HG03439 (cell line): Measurements from ENCODE around the gene C5.

Experiments used
- ATAC-seq: cut with Tn5 transposase; IDR thresholded peaks from one replicate; pipeline ENCODE4 v1.9.1; 2021; ENCODE audit warnings: mild to moderate bottlenecking, moderate library complexity; ENCODE audit not compliant: unreplicated experiment

The C5 gene

DNA sequence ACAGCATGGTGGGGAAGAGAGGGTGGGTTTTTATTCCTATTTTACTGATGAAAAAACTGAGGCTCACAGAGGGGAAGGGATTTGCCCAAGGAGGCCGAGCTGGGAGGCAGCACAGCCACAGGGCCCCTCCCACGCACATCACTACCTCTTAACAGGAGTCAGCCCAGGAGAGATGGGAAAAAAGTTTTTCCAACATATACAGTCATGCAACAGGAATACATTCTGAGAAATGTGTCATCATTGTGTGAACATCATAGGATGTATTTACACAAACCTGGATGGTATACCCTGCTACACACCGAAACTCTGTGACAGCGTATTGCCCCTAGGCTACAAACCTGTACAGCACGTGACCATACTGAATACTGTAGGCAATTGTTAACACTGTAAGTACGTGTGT is 135.1 kb downstream of the C5 start:
- ATAC-seq: no peak

DNA sequence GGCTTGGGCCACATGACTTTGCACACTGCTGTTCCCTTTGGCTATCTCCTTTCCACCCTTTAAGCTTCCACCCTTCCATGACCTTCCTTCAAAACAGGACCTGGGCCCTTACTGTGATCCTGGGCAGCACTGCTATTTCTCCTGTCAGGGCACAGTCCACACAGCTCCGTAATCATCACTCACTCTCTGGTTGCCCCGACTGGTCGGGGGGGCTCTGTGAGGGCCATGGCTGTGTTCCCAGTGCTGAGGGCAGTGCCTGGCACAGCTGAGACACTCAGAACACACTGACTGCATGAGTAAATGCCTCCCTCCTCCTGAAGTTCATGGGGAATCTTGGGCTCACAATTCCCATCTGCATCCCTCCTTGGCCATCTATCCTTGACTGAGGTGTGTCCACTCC is 135.7 kb downstream of the C5 start:
- ATAC-seq: no peak

GRCh38 chr9:120913647-120914264 is 136.3 kb downstream of the C5 start:
- ATAC-seq: no peak

GRCh38 chr9:120912958-120913646 is 137.0 kb downstream of the C5 start:
- ATAC-seq: no peak

DNA sequence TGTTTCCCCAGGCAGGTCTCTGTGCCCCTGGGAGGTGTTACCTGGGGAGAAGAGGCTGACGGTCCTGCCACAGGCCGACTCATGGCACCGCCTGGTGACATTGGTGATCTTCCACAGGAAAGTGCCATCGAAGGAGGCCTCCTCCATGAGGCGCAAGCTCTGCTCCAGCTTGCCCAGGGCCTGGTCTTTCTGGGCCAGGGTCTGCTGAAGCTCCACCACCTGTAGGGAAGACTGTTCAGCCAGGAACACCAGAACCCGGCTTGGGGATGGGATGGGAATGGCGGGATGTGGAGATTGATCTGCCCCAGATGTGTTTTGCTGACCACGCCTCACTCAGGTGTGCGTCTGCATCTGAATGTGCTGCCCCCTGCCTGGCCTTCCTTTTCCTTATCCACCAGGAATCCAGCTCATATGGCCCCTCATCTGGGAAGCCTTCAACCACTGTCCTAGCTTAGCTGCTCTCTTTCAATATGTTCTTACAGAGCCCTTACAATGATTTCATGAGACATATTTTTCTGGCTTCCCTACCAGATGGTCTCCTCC is 138.7 kb downstream of the C5 start:
- no peak for ATAC-seq

- ATAC-seq: no peak
Observed at GRCh38 chr9:120910643-120911042, 139.4 kb downstream of the C5 start.

DNA sequence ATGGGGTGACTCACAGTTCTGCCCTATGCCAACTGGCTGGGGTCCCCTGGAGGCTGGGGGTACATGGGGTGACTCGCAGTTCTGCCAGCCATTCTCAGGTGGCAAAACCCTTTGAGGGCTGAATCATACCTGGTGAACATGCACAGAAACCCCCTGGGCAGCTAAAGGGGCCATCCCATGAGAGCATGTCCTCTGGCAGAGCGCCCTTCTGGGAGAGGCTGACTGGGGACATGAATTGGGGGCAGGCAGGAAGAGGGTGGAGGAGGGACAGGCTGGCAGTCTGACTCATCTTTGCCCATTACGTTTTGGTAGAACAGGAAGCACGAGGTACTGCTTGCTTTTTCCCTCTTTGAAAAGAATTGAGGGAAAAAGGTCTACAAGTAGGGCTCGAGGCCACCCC is 140.2 kb downstream of the C5 start:
- no peak for ATAC-seq

GRCh38 chr9:120905315-120906164 is 144.5 kb downstream of the C5 start:
- ATAC-seq: no peak

GRCh38 chr9:120904978-120905301 is 145.1 kb downstream of the C5 start:
- no peak for ATAC-seq

DNA sequence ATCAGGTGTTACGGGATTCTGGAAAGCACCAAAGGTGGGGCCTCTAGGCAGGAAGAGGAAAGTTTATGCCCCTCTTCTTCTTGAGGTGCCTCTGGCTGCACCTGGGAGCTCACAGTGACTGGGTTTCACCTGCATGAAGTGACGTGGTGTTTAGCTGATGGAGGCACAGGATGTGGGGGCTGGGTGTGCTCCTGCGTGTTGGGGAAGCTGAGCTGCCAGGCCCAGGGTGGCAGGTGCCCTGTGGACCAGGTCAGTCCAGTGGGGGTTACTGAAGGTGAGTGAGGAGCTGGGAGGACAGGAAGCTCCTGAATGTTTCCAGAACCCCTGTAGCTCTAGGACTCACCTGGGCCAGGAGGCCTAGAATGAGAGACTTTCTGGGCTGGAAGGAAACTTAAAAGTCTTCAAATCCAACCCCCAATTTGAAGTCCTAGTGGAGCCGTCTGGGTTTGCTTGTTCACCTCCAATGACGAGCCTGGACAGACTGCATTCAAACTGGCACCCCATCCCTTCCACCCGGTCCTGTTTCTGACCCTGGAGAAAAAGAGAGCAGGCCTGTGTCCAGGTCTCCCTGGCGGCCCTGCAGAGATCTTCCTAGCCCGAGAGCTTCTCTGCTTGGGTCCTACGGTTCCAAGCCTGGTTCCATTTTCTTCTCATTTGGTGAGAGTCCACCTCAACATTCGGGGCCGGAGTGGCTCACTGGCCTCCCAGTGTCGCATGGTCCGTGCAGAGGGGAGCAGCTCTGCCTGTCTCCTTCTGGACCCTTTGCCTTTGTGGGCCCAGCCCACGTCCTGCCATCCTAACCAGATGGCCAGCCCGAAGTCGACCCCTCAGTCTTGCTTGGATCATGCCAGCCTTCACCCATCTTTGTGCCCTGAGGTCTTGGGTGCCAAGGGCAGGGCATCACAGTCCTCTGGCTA is 145.8 kb downstream of the C5 start:
- no peak for ATAC-seq

GRCh38 chr9:120902569-120903535 is 147.2 kb downstream of the C5 start:
- ATAC-seq: no peak
